HL-60 (cell line): Measurements from ENCODE around the gene TRAPPC2.

ENCODE experiments used
- CTCF ChIP-seq: IDR thresholded peaks from one replicate; pipeline ENCODE4 v1.5.1; 2011; ENCODE audit warnings: low read length, control low read depth, inconsistent platforms; ENCODE audit not compliant: insufficient read depth
- REST ChIP-seq: IDR thresholded peaks from 2 replicates; pipeline ENCODE4 v1.6.1; 2012; ENCODE audit warnings: low read depth; ENCODE audit not compliant: insufficient replicate concordance

- TF ChIP-seq CTCF (no peak), REST (no peak)
These were observed 61.4 kb downstream of the TRAPPC2 start for GRCh38 chrX:13673016-13673415.
